ENCODE results near the gene WRAP53. TPM values are rescaled to one million over a fixed set of nuclear protein-coding genes. Genes with fewer than 3 reads are reported as not detected.

WRAP53 gene
- polyA plus RNA-seq, 1 of the 3 experiments (the other 2 are of a cell fraction) = 8.6 TPM

DNA sequence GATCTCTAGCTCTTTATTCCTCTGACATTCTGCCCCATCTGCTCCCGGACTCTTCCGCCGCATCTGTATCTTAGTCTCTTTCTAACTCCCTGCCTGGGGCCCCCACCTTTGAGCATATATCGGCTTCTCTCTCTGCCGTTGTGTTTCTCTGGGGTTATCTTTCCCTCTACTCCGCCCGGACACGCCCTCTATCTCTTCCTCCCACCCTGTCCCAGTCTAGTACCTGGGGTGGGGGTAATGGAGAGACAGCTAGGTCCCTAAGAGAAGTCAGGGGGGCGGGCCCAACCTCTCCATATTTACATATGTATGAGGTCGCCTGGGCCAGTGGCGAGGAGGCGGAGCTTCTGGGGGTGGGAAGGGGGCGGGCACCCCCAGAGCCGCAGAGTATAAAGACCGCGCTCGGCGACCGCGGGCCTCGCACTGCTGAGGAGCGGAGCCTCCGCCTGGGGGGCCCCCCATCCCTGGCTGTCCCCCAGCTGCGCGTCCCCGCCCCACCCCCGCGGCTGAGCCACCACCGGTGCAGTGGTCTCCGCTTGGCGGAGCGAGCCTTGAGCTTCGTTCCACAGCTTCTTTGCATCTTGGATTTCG lies 37.7 kb upstream of the WRAP53 start, which contains the start of gene ATP1B2:
ATP1B2 (plus strand) TSS at position 418 of the 588 bp plus-strand sequence. CDS start 593 bp downstream, outside the sequence.
- Histone ChIP-seq H3K79me2 (ENCODE audit: insufficient read depth) (no peaks in the 10 kb centered on the region), H3K27ac (ENCODE audit: low read depth in 2 of 2, low read length in 1 of 2) (no peak within 1 kb of the TSS), H3K36me3 (replicated peaks in 1 of 2; ENCODE audit: control insufficient read depth in 1 of 2, insufficient read depth in 2 of 2, low read length in 1 of 2) (no peaks in the 10 kb centered on the region), H3K9ac (no peak within 1 kb of the TSS), H3K9me3 (no peaks in the 10 kb centered on the region), H3K4me3 (ENCODE audit: low read depth in 2 of 2, low read length in 1 of 2) (peak within 1 kb of the TSS; percentile 47 to 50), H3K27me3 (ENCODE audit: insufficient read depth) (peaks cover 25% of the 10 kb centered on the region), H4K20me1 (ENCODE audit: insufficient read depth) (no peaks in the 10 kb centered on the region), H3K4me1 (ENCODE audit: control insufficient read depth in 1 of 2, insufficient read depth in 2 of 2, low read depth in 1 of 2, low read length in 1 of 2) (peaks cover 0 to 7% of the 10 kb centered on the region in 2 experiments; a peak in 1 of 4 replicates), H3K4me2 (peak within 1 kb of the TSS; percentile 82), H3F3A (replicated peaks; ENCODE audit: insufficient read depth) (no peaks in the 10 kb centered on the region), H2AFZ (ENCODE audit: low read depth) (peak within 1 kb of the TSS; percentile 62; the same call in 1 of the 2 replicates), H3K9me2 (no peaks in the 10 kb centered on the region)
- WGBS (ENCODE audit: low lambda C conversion rate) = 15% methylated on average over 16 of the region's 34 CpGs
- ChIA-PET CTCF (interaction anchor here (0.9 to 6.5 kb wide), 8 partner anchors 8 to 37 kb away, joined by 3 to 55 read pairs (median 5); partner anchors contain the start of genes FXR2, TP53 and WRAP53), POLR2A (interaction anchor here (1.0 to 2.8 kb wide), 6 partner anchors 18 to 36 kb away, joined by 3 to 40 read pairs (median 4); partner anchors contain the start of genes SAT2, TP53 and WRAP53)
- DNase-seq = peak; percentile 95
- TF ChIP-seq EP300 (IDR thresholded peaks at IDR 0.05; ENCODE audit: borderline replicate concordance in 1 of 2, low read depth in 1 of 2, low read length in 1 of 2) (no peak), GATA2 (CRISPR knock-in tag; IDR thresholded peaks at IDR 0.05) (no peak), NRF1 (IDR thresholded peaks at IDR 0.05; ENCODE audit: low read depth, low read length) (no peak), SMC3 (IDR thresholded peaks at IDR 0.05; ENCODE audit: low read depth, low read length) (no peak), EZH2phosphoT487 (IDR thresholded peaks at IDR 0.05; ENCODE audit: borderline replicate concordance, low read depth) (no peak), MEF2A (IDR thresholded peaks at IDR 0.05; ENCODE audit: borderline replicate concordance, low read depth) (no peak), RCOR1 (IDR thresholded peaks at IDR 0.05; ENCODE audit: low read length) (no peak)
- TF ChIP-seq, protein P1, sequence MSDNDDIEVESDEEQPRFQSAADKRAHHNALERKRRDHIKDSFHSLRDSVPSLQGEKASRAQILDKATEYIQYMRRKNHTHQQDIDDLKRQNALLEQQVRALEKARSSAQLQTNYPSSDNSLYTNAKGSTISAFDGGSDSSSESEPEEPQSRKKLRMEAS (IDR thresholded peaks at IDR 0.05; ENCODE audit: low read depth) = no peak

DNA sequence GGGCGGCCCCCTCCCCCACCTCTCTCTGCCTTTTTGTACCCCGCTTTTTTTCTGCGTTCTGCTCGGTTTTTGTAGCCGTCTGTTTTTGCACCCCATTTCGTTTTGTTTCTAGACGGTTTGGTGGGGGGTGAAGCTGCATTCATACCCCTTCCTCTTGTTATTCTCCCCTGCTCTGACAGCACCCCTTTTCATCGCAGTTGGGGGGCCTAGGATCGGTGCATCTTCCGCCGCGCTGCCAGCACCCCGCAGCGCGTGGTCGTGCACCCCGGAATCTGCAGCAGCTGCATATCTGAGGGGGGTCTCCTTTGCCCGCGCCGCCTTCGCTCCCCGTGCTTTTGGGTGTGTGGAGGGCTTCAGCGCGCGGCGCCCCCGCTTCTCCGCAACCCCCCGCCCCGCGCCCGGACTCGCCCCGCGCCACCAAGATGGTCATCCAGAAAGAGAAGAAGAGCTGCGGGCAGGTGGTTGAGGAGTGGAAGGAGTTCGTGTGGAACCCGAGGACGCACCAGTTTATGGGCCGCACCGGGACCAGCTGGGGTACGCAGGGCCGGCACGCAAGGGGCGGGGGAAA lies 37.1 kb upstream of the WRAP53 start:
- no peaks in the 10 kb centered on the region for H3K79me2 ChIP-seq (ENCODE audit: insufficient read depth)
- ChIA-PET CTCF (interaction anchor here (0.7 to 6.5 kb wide), 9 partner anchors 8 to 37 kb away, joined by 3 to 55 read pairs (median 4); partner anchors contain the start of genes FXR2, TP53 and WRAP53), POLR2A (interaction anchor here (1.2 to 2.8 kb wide), 5 partner anchors 18 to 35 kb away, joined by 3 to 40 read pairs (median 3); partner anchors contain the start of genes SAT2, TP53 and WRAP53)
- H3K9me3 ChIP-seq = no peaks in the 10 kb centered on the region
- H3K36me3 ChIP-seq (replicated peaks in 1 of 2; ENCODE audit: control insufficient read depth in 1 of 2, insufficient read depth in 2 of 2, low read length in 1 of 2) = no peaks in the 10 kb centered on the region
- 0 out of 2 replicates have a peak, but pooled peaks have one; percentile 57 for TF ChIP-seq EZH2phosphoT487 (IDR thresholded peaks at IDR 0.05; ENCODE audit: borderline replicate concordance, low read depth)
- TF ChIP-seq MEF2A (IDR thresholded peaks at IDR 0.05; ENCODE audit: borderline replicate concordance, low read depth) = no peak
- H3F3A ChIP-seq (replicated peaks; ENCODE audit: insufficient read depth) = no peaks in the 10 kb centered on the region
- no peak overlapping the region for H3K27ac ChIP-seq (ENCODE audit: low read depth in 2 of 2, low read length in 1 of 2)
- WGBS (ENCODE audit: low lambda C conversion rate) = 4% methylated on average over 36 of the region's 45 CpGs
- DNase-seq = peak; percentile 49
- H4K20me1 ChIP-seq (ENCODE audit: insufficient read depth) = no peaks in the 10 kb centered on the region
- peaks cover 0 to 7% of the 10 kb centered on the region in 2 experiments; a peak in 1 of 4 replicates for H3K4me1 ChIP-seq (ENCODE audit: control insufficient read depth in 1 of 2, insufficient read depth in 2 of 2, low read depth in 1 of 2, low read length in 1 of 2)
- H3K4me3 ChIP-seq (ENCODE audit: low read depth in 2 of 2, low read length in 1 of 2) = peak overlapping the region; percentile 47 to 50
- H3K27me3 ChIP-seq (ENCODE audit: insufficient read depth) = peaks cover 25% of the 10 kb centered on the region
- H2AFZ ChIP-seq (ENCODE audit: low read depth) = peak overlapping the region; percentile 62; the same call in 1 of the 2 replicates
- H3K9me2 ChIP-seq = no peaks in the 10 kb centered on the region
- H3K4me2 ChIP-seq = peak overlapping the region; percentile 82
- no peak overlapping the region for H3K9ac ChIP-seq
